GM03348 (cell line): ENCODE measurements around the gene MKLN1.
"Not testable (repeated sequence)": the region's sequence is repeated elsewhere in the genome, so short reads cannot be mapped to it uniquely, and the experiment has no call there.

Source experiments
- DNase-seq: peaks from one replicate; pipeline ENCODE4 v3.0.0; 2012; ENCODE audit warnings: low spot score

MKLN1 gene

GRCh38 chr7:131327626-131328376 is at the start of gene MKLN1:
Gene MKLN1 (plus strand): TSS chr7:131327876. CDS start chr7:131327900, 24 bp downstream.
- DNase-seq, result peak; percentile 98

DNA sequence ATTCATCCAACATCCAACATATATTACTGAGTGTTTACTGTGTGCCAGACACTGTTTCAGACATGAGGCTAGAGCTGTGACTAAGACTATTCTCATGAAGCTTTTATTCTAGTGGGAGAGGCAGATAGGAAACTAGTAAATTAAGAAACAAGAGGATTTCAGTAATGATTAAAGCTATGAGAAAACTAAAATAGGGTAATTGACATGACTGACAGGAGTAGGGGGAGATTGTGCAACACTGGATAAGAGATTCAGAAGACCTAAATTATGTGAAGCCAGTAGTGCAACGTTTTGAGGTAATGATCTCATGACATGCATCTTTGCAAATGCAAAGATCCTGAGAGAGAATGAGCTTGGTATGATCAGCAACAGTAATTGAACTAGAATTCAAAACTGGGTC is 48.6 kb upstream of the MKLN1 start:
- DNase-seq, result no peak

DNA sequence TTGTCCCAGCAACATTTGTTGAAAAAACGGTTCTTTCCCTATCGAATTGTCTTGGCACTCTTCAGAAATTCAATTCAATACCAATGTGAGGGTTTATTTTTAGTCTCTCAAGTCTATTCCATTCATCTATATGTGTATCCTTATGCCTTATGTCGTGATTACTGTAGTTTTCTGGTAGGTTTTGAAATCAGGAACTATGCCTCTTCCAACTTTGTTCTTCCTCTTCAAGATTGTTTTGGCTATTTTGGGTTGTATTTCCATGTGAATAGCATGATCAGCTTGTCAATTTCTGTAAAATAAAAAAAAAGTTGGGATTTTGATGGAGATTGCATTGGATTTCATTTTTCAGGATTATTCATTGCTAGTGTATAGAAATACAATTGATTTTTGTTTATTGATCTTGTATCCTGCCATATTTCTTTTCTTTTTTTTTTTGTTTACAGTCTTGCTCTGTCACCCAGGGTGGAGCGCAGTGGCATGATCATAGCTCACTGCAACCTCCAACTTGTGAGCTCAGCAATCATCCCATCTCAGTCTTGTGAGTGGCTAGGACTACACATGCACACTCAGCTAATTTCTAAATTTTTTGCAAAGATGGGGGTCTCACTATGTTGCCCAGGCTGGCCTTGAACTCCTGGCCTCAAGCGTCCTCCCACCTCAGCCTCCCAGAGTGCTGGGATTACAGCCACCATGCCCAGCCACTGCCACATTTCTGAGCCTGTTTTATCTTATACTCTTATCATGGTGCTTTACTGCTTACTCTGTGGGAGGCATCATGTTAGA is 46.2 kb upstream of the MKLN1 start:
- no peak for DNase-seq

DNA sequence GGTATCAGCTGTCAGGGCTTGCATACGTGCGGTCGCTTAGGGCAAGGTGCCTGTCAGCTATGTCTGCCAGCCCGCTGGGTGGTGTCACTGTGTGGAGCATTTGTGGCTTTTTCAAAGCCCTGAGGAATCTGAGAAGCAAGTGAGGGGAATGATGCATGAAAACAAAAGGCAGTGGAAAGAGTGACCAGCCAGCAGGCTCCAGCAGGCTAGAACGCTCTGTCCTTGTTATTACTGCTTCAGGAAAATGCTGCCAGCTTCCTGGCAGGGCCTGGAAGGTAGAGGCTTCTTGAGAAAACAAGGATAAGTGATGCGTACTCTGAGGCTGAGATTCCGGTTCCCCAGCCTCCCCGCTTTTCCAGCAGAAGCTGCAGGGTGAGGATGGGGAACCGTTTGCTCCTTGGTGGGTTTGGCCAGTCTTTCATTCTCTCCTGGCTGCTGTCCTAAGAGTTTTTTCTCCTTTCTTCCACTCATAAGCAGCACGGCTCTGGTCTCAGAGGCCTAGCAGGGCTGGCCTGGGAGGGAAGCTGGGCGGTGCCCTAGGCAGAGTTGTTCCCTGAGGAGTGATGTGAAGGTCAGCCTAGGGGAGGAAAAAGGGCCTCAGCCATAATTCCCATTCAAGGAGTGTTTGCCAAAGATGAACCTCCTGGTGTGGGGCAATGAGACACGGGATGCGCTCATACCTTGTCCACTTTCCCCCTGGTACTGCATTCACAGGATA is 42.8 kb upstream of the MKLN1 start:
- DNase-seq, result peak; percentile 18

GRCh38 chr7:131285556-131285955 is 42.1 kb upstream of the MKLN1 start:
- DNase-seq, result peak; percentile 42

DNA sequence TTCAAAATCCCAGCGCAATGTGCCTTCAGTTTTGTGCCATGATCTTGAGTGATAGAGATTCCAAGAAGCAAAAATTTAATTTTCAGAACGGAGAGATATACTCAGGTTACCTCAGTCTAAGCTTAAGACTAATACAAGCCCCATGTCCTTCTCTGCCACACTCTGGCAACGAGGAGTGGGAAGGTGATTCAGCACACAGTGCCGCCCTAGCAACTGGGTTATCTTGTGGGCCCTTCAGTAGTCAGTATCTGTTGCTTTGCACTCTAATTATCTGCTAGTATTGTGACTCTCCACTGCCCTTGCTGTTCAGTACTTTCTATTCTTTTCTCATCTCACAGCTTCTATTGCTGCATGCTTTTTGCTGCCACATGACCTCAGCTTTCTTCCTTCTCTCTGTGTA is 39.2 kb upstream of the MKLN1 start:
- DNase-seq, result no peak

GRCh38 chr7:131289051-131289450 is 38.6 kb upstream of the MKLN1 start:
- no peak for DNase-seq

DNA sequence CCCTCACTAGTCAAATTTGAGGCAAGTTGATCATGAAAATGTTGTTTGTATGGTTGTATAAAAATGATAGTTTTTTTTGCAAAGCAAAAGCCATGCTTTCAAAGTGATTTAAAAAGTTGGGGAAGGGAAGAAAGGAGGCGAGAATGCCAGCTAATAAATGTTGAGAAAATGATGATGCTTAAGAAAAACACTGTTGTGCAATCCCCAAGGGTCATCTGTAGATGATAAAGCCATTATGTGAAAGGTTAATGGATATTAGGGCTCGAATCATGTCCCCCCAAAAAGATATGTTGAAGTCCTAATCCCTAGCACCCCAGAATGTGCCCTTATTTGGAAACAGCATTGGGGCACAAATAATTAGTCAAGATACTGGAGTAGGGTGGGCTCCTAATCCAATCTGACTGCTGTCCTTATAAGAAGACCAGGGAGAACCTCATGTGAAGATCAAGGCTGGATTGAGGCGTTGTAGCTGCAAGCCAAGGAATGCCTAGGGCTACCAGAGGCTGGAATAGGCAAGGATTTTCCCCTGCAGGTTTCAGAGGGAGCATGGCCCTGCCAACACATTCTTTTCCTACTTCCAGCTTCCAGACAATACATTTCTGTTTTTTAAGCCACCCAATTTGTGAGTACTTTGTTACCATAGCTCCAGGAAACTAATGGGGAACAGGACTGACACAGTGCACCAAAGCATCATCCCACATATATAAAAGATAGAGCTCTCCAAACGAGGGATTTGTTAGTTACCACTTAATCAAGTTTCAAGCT is 35.4 kb upstream of the MKLN1 start:
- DNase-seq, result no peak

DNA sequence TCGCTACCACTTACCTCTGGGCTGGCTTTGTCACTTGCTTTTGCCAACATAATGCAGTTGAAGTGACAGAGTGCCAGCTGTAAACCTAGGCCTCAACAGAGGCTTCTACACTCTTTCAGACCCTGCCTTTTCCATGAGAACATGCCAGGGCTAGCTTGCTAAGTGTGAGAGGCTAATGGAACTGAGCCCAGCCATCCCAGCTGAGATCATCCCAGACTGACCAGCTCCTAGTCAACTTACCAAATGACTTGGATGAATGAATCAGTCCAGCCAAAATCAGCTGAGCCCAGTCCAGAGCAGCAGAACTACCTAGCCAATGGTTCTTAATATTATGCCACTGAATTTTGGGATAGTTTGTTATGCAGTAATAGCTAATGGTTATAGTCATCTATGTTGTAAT is 34.7 kb upstream of the MKLN1 start:
- DNase-seq, result peak; percentile 77

- DNase-seq, result no peak
Observed at GRCh38 chr7:131294553-131294952, 33.1 kb upstream of the MKLN1 start.

DNA sequence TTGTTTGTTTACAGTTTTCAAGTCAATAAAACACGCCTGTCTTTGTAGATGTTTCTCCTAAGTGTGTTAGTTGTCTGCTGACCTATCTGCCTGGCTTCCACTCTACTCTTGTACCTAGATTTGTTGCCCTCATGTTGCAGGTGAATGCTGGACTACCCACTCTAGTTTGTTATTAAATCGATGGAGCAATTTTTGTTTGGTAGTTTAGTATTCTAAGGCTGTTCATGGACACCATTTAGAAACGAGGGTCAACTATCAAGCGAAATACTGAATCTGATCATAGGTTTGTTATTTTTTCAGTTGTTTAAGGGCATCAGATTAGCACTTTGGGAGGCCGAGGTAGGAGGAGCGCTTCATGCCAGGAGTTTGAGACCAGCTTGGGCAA is 29.1 kb upstream of the MKLN1 start:
- DNase-seq, result no peak

GRCh38 chr7:131299074-131299473 is 28.6 kb upstream of the MKLN1 start:
- no peak for DNase-seq

- no peak for DNase-seq
Observed at GRCh38 chr7:131300078-131300477, 27.6 kb upstream of the MKLN1 start.

DNA sequence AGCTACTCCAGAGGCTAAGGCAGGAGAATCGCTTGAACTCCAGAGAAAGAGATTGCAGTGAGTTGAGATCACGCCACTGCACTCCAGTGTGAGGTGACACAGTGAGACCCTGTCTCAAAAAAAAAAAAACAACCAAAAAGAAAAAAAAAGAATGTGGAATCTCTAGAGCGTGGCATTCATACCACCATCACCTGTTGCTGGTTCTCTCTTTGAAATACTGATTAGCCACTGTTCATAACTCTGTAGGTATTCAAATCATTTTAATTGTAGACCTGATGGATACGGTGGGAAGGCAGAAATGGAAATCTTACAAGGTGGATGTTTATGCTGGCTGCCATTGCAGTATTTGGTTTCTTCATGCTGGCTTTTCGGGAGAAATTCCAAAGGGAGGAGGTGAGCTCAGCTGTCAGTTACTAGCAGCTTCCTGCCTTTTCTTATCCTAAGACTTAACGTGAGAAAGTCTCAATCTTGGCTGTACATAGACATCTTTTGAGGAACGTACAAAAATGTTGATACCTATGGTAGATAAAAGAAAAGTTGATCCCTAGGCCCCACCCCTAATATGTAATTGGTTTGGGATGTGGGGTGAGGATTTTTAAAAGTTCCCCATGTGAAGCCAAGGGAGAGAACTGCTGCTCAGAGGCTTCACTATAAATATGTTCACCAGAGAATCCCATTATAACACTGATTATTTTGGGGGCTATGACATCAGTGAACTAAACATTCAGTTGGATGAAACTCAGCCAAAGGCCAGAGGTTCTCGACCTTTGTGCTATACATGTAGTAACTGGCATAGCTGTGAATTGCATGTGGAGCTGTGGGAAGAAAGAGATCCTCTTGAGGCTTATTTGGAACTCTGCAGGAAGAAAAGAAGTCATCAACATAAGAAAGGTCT is 26.9 kb upstream of the MKLN1 start:
- DNase-seq, result no peak

DNA sequence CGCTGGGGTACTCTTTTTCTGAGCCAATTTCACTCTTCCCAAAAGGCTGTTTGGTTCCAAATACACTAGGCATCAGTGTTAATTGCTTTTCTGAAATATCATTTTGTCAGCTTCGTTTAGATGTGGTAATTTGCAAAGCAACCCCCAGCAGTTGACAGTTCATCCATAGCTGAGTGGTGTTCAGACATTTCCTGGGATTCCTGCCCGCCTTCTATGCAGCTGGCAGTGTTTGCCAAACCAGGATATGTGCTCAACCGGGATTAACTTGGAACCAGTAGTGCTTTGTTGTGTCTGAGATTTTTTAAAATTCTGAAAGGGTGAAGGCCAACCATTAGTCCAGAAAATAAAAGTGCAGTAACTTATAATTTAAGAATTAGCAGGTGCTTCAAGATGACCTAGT is 25.2 kb upstream of the MKLN1 start:
- DNase-seq, result no peak

GRCh38 chr7:131302876-131303707 is 24.6 kb upstream of the MKLN1 start:
- DNase-seq, result peak; percentile 20

DNA sequence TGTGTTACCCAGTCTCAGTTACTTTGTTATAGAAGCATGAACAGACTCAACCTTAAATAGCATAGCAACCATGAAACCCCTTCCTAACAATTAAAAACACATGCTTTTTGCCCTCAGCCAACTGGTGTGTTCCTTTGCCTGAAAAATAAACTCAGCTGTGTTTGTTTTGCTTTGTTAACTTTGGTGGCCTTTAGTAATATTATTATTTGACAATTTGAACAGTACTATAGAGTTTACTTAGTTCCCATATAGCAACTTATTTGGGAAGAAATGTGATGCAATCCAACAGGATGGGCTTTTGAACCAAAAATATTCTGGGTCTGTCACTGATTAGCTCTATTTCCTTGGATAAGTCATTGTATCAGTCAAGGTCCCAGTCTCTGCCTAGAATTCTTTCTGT is 22.5 kb upstream of the MKLN1 start:
- no peak for DNase-seq

- DNase-seq, result not testable (repeated sequence)
Observed at GRCh38 chr7:131306041-131306440, 21.6 kb upstream of the MKLN1 start.

GRCh38 chr7:131306777-131307176 is 20.9 kb upstream of the MKLN1 start:
- no peak for DNase-seq

GRCh38 chr7:131307627-131308026 is 20.0 kb upstream of the MKLN1 start:
- no peak for DNase-seq
